ENCODE data around the gene RELA.

DNA sequence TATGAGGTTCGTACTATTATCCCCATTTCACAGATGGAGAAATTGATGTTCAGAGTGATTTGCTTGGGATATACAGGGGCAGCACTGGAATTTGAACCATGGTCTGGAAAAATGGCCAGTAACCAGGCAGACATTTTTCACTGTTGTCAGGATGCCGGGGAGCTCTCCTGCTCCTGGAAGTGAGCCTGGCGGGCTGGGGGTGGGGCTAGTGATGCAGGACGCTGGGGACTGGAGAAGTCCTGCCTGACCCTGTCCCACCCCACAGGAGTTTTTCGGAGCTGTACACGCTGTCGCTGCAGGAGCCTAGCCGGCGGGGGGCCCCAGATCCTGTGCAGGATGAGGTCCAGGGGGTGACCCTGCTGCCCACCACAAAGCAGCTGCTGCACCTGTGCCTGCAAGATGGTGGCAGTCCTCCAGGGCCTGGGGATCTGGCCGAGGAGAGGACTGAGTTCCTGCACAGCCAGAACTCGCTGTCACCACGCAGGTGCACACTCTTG is 13.7 kb downstream of the RELA start:
- TF ChIP-seq, protein P1, sequence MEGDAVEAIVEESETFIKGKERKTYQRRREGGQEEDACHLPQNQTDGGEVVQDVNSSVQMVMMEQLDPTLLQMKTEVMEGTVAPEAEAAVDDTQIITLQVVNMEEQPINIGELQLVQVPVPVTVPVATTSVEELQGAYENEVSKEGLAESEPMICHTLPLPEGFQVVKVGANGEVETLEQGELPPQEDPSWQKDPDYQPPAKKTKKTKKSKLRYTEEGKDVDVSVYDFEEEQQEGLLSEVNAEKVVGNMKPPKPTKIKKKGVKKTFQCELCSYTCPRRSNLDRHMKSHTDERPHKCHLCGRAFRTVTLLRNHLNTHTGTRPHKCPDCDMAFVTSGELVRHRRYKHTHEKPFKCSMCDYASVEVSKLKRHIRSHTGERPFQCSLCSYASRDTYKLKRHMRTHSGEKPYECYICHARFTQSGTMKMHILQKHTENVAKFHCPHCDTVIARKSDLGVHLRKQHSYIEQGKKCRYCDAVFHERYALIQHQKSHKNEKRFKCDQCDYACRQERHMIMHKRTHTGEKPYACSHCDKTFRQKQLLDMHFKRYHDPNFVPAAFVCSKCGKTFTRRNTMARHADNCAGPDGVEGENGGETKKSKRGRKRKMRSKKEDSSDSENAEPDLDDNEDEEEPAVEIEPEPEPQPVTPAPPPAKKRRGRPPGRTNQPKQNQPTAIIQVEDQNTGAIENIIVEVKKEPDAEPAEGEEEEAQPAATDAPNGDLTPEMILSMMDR (IDR thresholded peaks at IDR 0.05; ENCODE audit: extremely low read depth in 1 of 2, insufficient read depth in 1 of 2, low read depth in 1 of 2, low read length in 2 of 2): no peak
- TF ChIP-seq FOS (IDR thresholded peaks at IDR 0.05; ENCODE audit: borderline replicate concordance, insufficient read depth, low read length) (no peak), MYC (IDR thresholded peaks at IDR 0.05; ENCODE audit: low read depth, low read length) (no peak)
- TF ChIP-seq, protein P2, sequence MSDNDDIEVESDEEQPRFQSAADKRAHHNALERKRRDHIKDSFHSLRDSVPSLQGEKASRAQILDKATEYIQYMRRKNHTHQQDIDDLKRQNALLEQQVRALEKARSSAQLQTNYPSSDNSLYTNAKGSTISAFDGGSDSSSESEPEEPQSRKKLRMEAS (IDR thresholded peaks at IDR 0.05; ENCODE audit: insufficient read depth, insufficient read length): no peak

All from endothelial cell of umbilical vein (primary cell).